ENCODE measurements around the gene IMP3.

- TF ChIP-seq CTCF (conservative IDR thresholded peaks at IDR 0.05; ENCODE audit: low read length), result no peak
- no peak for TF ChIP-seq EZH2phosphoT487 (IDR thresholded peaks at IDR 0.05; ENCODE audit: borderline replicate concordance, low read depth, low read length)
Measured at GRCh38 chr15:75666823-75667501, 26.9 kb upstream of the IMP3 start.

Data from OCI-LY7 (cell line).